ENCODE results near the gene HSD3B7.

The HSD3B7 gene

GRCh38 chr16:30957456-30958174 is 27.4 kb upstream of the HSD3B7 start, which contains the start of gene SETD1A:
TSS of gene SETD1A (plus strand) at chr16:30957754. CDS start at chr16:30958732, 978 bp downstream.
- peak; percentile 84 to 94 for DNase-seq

- DNase-seq, result peak in 1 of 2 experiments; percentile 39
Measured at GRCh38 chr16:30958175-30959079, 26.6 kb upstream of the HSD3B7 start.

GRCh38 chr16:30961384-30961783 is 23.6 kb upstream of the HSD3B7 start:
- no peak for DNase-seq

GRCh38 chr16:30963925-30964511 is 21.0 kb upstream of the HSD3B7 start:
- DNase-seq, result no peak

- no peak for DNase-seq
Measured at GRCh38 chr16:30964574-30965226, 20.3 kb upstream of the HSD3B7 start.

- no peak for DNase-seq
Measured at GRCh38 chr16:30965436-30965835, 19.6 kb upstream of the HSD3B7 start.

- no peak for DNase-seq
Measured at GRCh38 chr16:30966033-30966619, 18.9 kb upstream of the HSD3B7 start.

- no peak for DNase-seq
Measured at GRCh38 chr16:30967795-30968194, 17.2 kb upstream of the HSD3B7 start.

GRCh38 chr16:30969246-30969842 is 15.7 kb upstream of the HSD3B7 start:
- no peak for DNase-seq

GRCh38 chr16:30971298-30971697 is 13.7 kb upstream of the HSD3B7 start:
- no peak for DNase-seq

- no peak for DNase-seq
Measured at GRCh38 chr16:30972872-30973271, 12.1 kb upstream of the HSD3B7 start.

GRCh38 chr16:30974348-30974747 is 10.7 kb upstream of the HSD3B7 start:
- DNase-seq, result no peak

- DNase-seq, result no peak
Measured at GRCh38 chr16:30976486-30976885, 8.5 kb upstream of the HSD3B7 start.

GRCh38 chr16:30977502-30977901 is 7.5 kb upstream of the HSD3B7 start:
- no peak for DNase-seq

GRCh38 chr16:30979170-30980022 is 5.6 kb upstream of the HSD3B7 start:
- DNase-seq, result no peak

GRCh38 chr16:30980023-30980371 is 5.0 kb upstream of the HSD3B7 start:
- no peak for DNase-seq

GRCh38 chr16:30980434-30980833 is 4.6 kb upstream of the HSD3B7 start:
- no peak for DNase-seq

GRCh38 chr16:30980959-30981358 is 4.0 kb upstream of the HSD3B7 start:
- no peak for DNase-seq

GRCh38 chr16:30982548-30983288 is 2.3 kb upstream of the HSD3B7 start:
- no peak for DNase-seq

GRCh38 chr16:30983289-30983889 is 1.6 kb upstream of the HSD3B7 start:
- DNase-seq, result no peak

All from SW 1271 (cell line).